ENCODE measurements around the gene SLC35G6. TPM values are rescaled to one million over a fixed set of nuclear protein-coding genes. Genes with fewer than 3 reads are reported as not detected.

SLC35G6 gene
- total RNA-seq, 2 experiments from 2014 or later, result not detected

DNA sequence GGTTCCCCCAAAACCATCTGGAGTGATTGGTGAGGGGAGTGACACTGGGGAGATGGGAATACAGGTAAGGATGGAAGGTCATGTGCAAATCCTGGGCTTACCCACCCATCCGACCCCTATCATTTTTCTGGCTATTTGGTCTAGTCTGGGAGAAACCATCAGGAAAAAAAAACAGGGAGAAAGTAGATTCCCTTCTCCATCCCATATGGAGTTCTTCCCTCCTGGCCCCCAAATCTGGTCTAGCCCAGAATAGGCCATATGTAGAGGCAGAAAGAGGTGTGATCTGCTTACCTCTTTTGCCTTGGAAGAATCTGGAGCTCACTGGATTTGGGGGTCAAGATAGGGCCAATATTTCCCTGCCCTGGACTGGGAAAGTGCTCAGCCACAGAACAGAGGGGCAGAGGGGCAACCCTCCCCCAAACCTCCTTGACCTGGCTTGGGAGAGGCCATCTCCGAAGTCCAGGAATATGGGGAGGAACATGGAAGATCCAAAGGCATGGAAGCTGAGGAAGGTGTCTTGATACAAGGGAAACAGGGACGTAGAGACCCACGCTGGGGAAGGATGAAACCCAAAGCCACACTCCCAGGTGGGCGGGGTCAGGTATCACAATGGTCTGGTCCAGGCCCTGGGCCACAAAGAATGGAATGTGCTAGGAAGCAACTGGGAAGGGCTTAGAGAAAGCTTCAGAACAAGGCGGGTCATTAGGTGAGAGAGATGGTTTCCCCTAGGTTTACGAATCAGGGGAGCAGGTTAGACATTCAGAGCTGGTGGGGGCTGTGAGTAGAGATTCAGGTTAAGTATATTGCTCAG is 20.2 kb upstream of the SLC35G6 start:
- intact Hi-C loops (cut with micrococcal nuclease; ENCODE audit: unreplicated experiment), result no loop called here
- no peak overlapping the region for H3K4me2 ChIP-seq (ENCODE audit: low read length)
- no peaks in the 10 kb centered on the region for H3K9me3 ChIP-seq (ENCODE audit: low read length)
- no peak overlapping the region for H2AFZ ChIP-seq (ENCODE audit: low read length)
- peaks cover 14% of the 10 kb centered on the region for H3K4me1 ChIP-seq (ENCODE audit: insufficient read depth, low read length, poor library complexity, severe bottlenecking)
- H3K36me3 ChIP-seq (ENCODE audit: insufficient read depth, low read length), result peaks cover 6% of the 10 kb centered on the region; the same call in 1 of the 2 replicates
- TF ChIP-seq EZH2phosphoT487 (IDR thresholded peaks at IDR 0.05; ENCODE audit: borderline replicate concordance, low read depth, low read length) (no peak), CTCF (conservative IDR thresholded peaks at IDR 0.05; ENCODE audit: low read length) (no peak)
- H4K20me1 ChIP-seq (ENCODE audit: insufficient read depth, low read length), result no peaks in the 10 kb centered on the region
- BruUV-seq (replicated peaks), result no TSS peak
- H3K9me2 ChIP-seq (ENCODE audit: insufficient read depth, low read length), result no peaks in the 10 kb centered on the region
- POLR2A ChIA-PET, result no interaction called here
- no peak for DNase-seq (ENCODE audit: low spot score)
- H3K79me2 ChIP-seq (ENCODE audit: insufficient read depth, low read depth, low read length), result no peaks in the 10 kb centered on the region
- CTCF ChIA-PET (ENCODE audit: unreplicated experiment), result no interaction called here
- H3K4me3 ChIP-seq (ENCODE audit: low read depth, low read length, poor library complexity, severe bottlenecking), result no peak overlapping the region
- no peak overlapping the region for H3K27ac ChIP-seq (ENCODE audit: low read depth, low read length, poor library complexity, severe bottlenecking)

DNA sequence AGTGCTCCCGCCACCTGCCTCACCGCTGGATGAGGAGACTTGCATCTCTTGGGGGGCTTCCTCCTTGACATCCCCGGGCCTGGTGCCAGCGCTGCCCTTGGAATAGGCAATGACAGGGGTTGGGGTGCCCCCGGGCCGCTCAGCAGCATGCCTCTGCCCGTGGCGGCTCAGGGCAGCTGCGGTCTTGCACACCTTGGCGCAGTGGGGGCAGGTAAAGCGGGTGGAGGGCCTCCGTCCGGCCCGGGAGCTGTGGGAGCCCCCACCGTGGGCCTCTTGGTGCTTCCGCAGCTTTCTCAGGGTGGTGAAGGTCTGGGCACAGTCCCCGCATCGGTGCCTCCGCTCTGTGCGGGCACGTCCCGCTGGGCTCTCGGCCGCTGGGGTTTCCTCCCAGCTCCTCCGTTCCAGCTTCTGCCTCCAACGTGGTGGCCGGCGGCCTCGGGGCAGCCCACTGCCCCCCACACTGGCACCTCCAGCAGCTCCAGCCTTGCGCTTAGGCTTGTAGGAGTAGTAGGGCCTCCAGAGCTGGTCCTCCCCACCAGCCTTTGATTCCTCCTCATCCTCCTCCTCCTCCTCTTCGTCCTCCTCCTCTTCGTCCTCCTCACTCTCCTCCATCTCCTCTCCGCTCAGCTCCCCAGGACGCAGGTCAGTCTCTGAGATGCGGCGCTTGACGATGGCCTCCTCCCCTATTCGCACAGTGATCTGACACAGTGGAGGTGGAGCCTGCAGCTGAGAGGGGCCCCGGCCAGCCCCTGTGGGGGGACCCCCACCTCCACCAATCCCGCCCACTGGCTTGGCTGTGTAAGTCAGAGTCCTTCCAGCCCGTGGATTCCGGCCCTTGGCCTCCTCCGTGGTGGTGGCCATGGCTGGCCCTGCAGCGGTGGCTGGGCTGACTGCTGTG is 18.5 kb upstream of the SLC35G6 start:
- TF ChIP-seq CTCF (conservative IDR thresholded peaks at IDR 0.05; ENCODE audit: low read length) (no peak), EZH2phosphoT487 (IDR thresholded peaks at IDR 0.05; ENCODE audit: borderline replicate concordance, low read depth, low read length) (no peak)
- no peaks in the 10 kb centered on the region for H3K9me3 ChIP-seq (ENCODE audit: low read length)
- no TSS peak for BruUV-seq (replicated peaks)
- H3K4me3 ChIP-seq (ENCODE audit: low read depth, low read length, poor library complexity, severe bottlenecking), result no peak overlapping the region
- H3K4me1 ChIP-seq (ENCODE audit: insufficient read depth, low read length, poor library complexity, severe bottlenecking), result peaks cover 20% of the 10 kb centered on the region
- H2AFZ ChIP-seq (ENCODE audit: low read length), result no peak overlapping the region
- peaks cover 4% of the 10 kb centered on the region; the same call in 1 of the 2 replicates for H3K36me3 ChIP-seq (ENCODE audit: insufficient read depth, low read length)
- POLR2A ChIA-PET, result no interaction called here
- no peaks in the 10 kb centered on the region for H3K9me2 ChIP-seq (ENCODE audit: insufficient read depth, low read length)
- no peak overlapping the region for H3K4me2 ChIP-seq (ENCODE audit: low read length)
- H4K20me1 ChIP-seq (ENCODE audit: insufficient read depth, low read length), result no peaks in the 10 kb centered on the region
- intact Hi-C loops (cut with micrococcal nuclease; ENCODE audit: unreplicated experiment), result no loop called here
- CTCF ChIA-PET (ENCODE audit: unreplicated experiment), result no interaction called here
- no peaks in the 10 kb centered on the region for H3K79me2 ChIP-seq (ENCODE audit: insufficient read depth, low read depth, low read length)
- no peak overlapping the region for H3K27ac ChIP-seq (ENCODE audit: low read depth, low read length, poor library complexity, severe bottlenecking)
- no peak for DNase-seq (ENCODE audit: low spot score)
